GM23338 (cell line): ENCODE results near the gene LMNA. TPM values are rescaled to one million over a fixed set of nuclear protein-coding genes. Genes with fewer than 3 reads are reported as not detected.
A peak's percentile ranks its signal among the peaks of the same experiment; 100 is the strongest.

Experiments
- ATAC-seq: fragments of 200-7000 bp; cut with Tn5 transposase; 3 replicates; pipeline ENCODE4 v1.9.1; 2020
- DNase-seq: peaks from one replicate; pipeline ENCODE4 v3.0.0-alpha.2; 2015; ENCODE audit warnings: low spot score
- H2AFZ ChIP-seq: fragments of 200-600 bp; sonication (generic); 2 replicates; pipeline ENCODE4 v1.8.0; 2016; ENCODE audit warnings: antibody characterized with exemption, mild to moderate bottlenecking, moderate library complexity
- H3F3A ChIP-seq: fragments of 200-600 bp; sonication (generic); replicated peaks from 2 replicates; pipeline ENCODE4 v1.8.0; 2017; ENCODE audit warnings: antibody characterized with exemption, mixed run types, low read depth
- H3K27ac ChIP-seq: fragments of 200-600 bp; sonication (generic); 2 replicates; pipeline ENCODE4 v1.6.1; 2016; ENCODE audit warnings: low read depth
- H3K27me3 ChIP-seq: fragments of 200-600 bp; sonication (generic); 2 replicates; pipeline ENCODE4 v1.8.0; 2016; ENCODE audit warnings: mild to moderate bottlenecking, mixed run types, moderate library complexity; ENCODE audit not compliant: insufficient read depth
- H3K36me3 ChIP-seq: fragments of 200-600 bp; sonication (generic); 2 replicates; pipeline ENCODE4 v1.8.0; 2016; ENCODE audit warnings: mild to moderate bottlenecking; ENCODE audit not compliant: insufficient read depth
- H3K4me1 ChIP-seq: fragments of 200-600 bp; sonication (generic); 2 replicates; pipeline ENCODE4 v1.8.0; 2016; ENCODE audit warnings: mild to moderate bottlenecking, moderate library complexity; ENCODE audit not compliant: insufficient read depth
- H3K4me2 ChIP-seq: fragments of 200-600 bp; sonication (generic); 2 replicates; pipeline ENCODE4 v1.7.1; 2017; ENCODE audit warnings: mixed run types
- H3K4me3 ChIP-seq: fragments of 200-600 bp; sonication (generic); 2 replicates; pipeline ENCODE4 v1.6.1; 2016; ENCODE audit warnings: mixed run types
- H3K79me2 ChIP-seq: fragments of 200-600 bp; sonication (generic); replicated peaks from 2 replicates; pipeline ENCODE4 v1.8.0; 2017; ENCODE audit warnings: mild to moderate bottlenecking; ENCODE audit not compliant: insufficient read depth
- H3K9me2 ChIP-seq: fragments of 200-600 bp; sonication (generic); 2 replicates; pipeline ENCODE4 v1.8.0; 2017; ENCODE audit not compliant: insufficient read depth
- H4K20me1 ChIP-seq: fragments of 200-600 bp; sonication (generic); replicated peaks from 2 replicates; pipeline ENCODE4 v1.8.0; 2017; ENCODE audit warnings: mild to moderate bottlenecking; ENCODE audit not compliant: insufficient read depth
- H3K27ac Mint-ChIP-seq: 2 replicates; pipeline ENCODE4 v1.8.0; 2020; ENCODE audit warnings: inconsistent platforms, mild to moderate bottlenecking, moderate library complexity, mixed read lengths
- H3K27me3 Mint-ChIP-seq: 3 replicates; pipeline ENCODE4 v1.8.0; 2022; ENCODE audit warnings: low read depth, mild to moderate bottlenecking, moderate library complexity, mixed read lengths, inconsistent platforms; ENCODE audit not compliant: insufficient read depth, poor library complexity
- H3K36me3 Mint-ChIP-seq: 3 replicates; pipeline ENCODE4 v1.8.0; 2021; ENCODE audit warnings: low read depth, mild to moderate bottlenecking, inconsistent platforms, moderate library complexity, mixed read lengths
- H3K4me1 Mint-ChIP-seq: 3 replicates; pipeline ENCODE4 v1.8.0; 2020; ENCODE audit warnings: mild to moderate bottlenecking, inconsistent platforms, mixed read lengths
- H3K4me3 Mint-ChIP-seq: 3 replicates; pipeline ENCODE4 v1.8.0; 2021; ENCODE audit warnings: moderate library complexity, mild to moderate bottlenecking, inconsistent platforms, mixed read lengths
- H3K9me3 Mint-ChIP-seq: 3 replicates; pipeline ENCODE4 v1.8.0; 2020; ENCODE audit warnings: moderate library complexity, mild to moderate bottlenecking, inconsistent platforms, mixed read lengths
- CREB1 ChIP-seq: fragments of 250-450 bp; sonication (Bioruptor Pico); IDR thresholded peaks from 2 replicates; pipeline ENCODE4 v1.5.0; 2020; ENCODE audit warnings: low read depth, mild to moderate bottlenecking, moderate library complexity
- ETS1 ChIP-seq: IDR thresholded peaks from 2 replicates; pipeline ENCODE4 v1.6.1; 2016; ENCODE audit warnings: antibody characterized with exemption
- EZH2 ChIP-seq: fragments of 200-600 bp; sonication (generic); IDR thresholded peaks from one replicate; pipeline ENCODE4 v1.8.0; 2017; ENCODE audit warnings: antibody characterized with exemption, mild to moderate bottlenecking, low read depth; ENCODE audit not compliant: unreplicated experiment
- EZH2phosphoT487 ChIP-seq: fragments of 200-600 bp; sonication (generic); IDR thresholded peaks from one replicate; pipeline ENCODE4 v1.8.1; 2018; ENCODE audit warnings: antibody characterized with exemption; ENCODE audit not compliant: unreplicated experiment
- JUNB ChIP-seq: IDR thresholded peaks from one replicate; pipeline ENCODE4 v1.6.1; 2016; ENCODE audit warnings: antibody characterized with exemption; ENCODE audit not compliant: unreplicated experiment
- NANOG ChIP-seq: IDR thresholded peaks from 2 replicates; pipeline ENCODE4 v1.6.1; 2016; ENCODE audit warnings: antibody characterized with exemption, borderline replicate concordance
- POLR2AphosphoS5 ChIP-seq: IDR thresholded peaks from 2 replicates; pipeline ENCODE4 v1.6.1; 2016; ENCODE audit warnings: antibody characterized with exemption, low read depth
- REST ChIP-seq: IDR thresholded peaks from one replicate; pipeline ENCODE4 v1.6.1; 2018; ENCODE audit warnings: antibody characterized with exemption; ENCODE audit not compliant: unreplicated experiment
- STAT1 ChIP-seq: IDR thresholded peaks from one replicate; pipeline ENCODE4 v1.6.1; 2016; ENCODE audit warnings: antibody characterized with exemption; ENCODE audit not compliant: unreplicated experiment
- ZNF331 ChIP-seq: fragments of 250-450 bp; sonication (Bioruptor Pico); IDR thresholded peaks from 2 replicates; pipeline ENCODE4 v1.5.0; 2020; ENCODE audit warnings: low read depth, mild to moderate bottlenecking, moderate library complexity
- ZNF462 ChIP-seq: fragments of 250-450 bp; sonication (Bioruptor Pico); IDR thresholded peaks from 2 replicates; pipeline ENCODE4 v1.5.0; 2020; ENCODE audit warnings: mild to moderate bottlenecking, moderate library complexity
- polyA plus RNA-seq: library from polyadenylated mRNA; unstranded; fragments of >200 nt; fragmentation: Nextera tagmentation; extraction: Ambion mirVana; gene quantifications from 2 replicates; pipeline ENCODE4 v1.2.1, GENCODE V29; 2016
- total RNA-seq: library from RNA; depleted of rRNA; stranded (reverse); fragments of >200 nt; shearing (Covaris generic); gene quantifications from 2 replicates; pipeline ENCODE4 v1.2.3, GENCODE V29; 2014

The LMNA gene
- total and polyA plus RNA-seq, 2 experiments from 2014 or later, result 35.5 to 56.3 TPM

- peaks cover 23% of the 10 kb centered on the region for H3K36me3 Mint-ChIP-seq
- ATAC-seq (peak; percentile 73), DNase-seq (peak; percentile 98)
- peak within 1 kb of the TSS; percentile 95 for H3K27ac ChIP-seq
- H3K9me3 Mint-ChIP-seq, result peaks cover 3% of the 10 kb centered on the region; the same call in 1 of the 3 replicates
- H2AFZ ChIP-seq, result peak within 1 kb of the TSS; percentile 76; the same call in 1 of the 2 replicates
- H3K27me3 ChIP-seq, result no peaks in the 10 kb centered on the region
- peaks cover 60% of the 10 kb centered on the region for H3K4me1 Mint-ChIP-seq
- peak within 1 kb of the TSS; percentile 96 for H3K27ac Mint-ChIP-seq
- no peak for TF ChIP-seq EZH2
- no peak for TF ChIP-seq ZNF331 (CRISPR knock-in tag)
- TF ChIP-seq ZNF462 (CRISPR knock-in tag), result no peak
- peak; percentile 62 for TF ChIP-seq ETS1
- peak; percentile 97 for TF ChIP-seq JUNB
- no peak for TF ChIP-seq EZH2phosphoT487
- no peak for TF ChIP-seq STAT1
- peak; percentile 72 for TF ChIP-seq CREB1 (CRISPR knock-in tag)
- peak; percentile 46 for TF ChIP-seq POLR2AphosphoS5
- TF ChIP-seq NANOG, result no peak
- no peak for TF ChIP-seq REST
- peak within 1 kb of the TSS; percentile 99 for H3K4me3 ChIP-seq
- peaks cover 50% of the 10 kb centered on the region for H3K79me2 ChIP-seq
- peaks cover 56% of the 10 kb centered on the region for H3K4me1 ChIP-seq
- H3F3A ChIP-seq, result peaks cover 41% of the 10 kb centered on the region
- no peaks in the 10 kb centered on the region for H3K9me2 ChIP-seq
- peak within 1 kb of the TSS; percentile 96 for H3K4me3 Mint-ChIP-seq
- H3K36me3 ChIP-seq, result no peaks in the 10 kb centered on the region; the same call in 1 of the 2 replicates
- H4K20me1 ChIP-seq, result peaks cover 32% of the 10 kb centered on the region
- H3K27me3 Mint-ChIP-seq, result peaks cover 22% of the 10 kb centered on the region
- H3K4me2 ChIP-seq, result peak within 1 kb of the TSS; percentile 99
These were observed 32.0 kb upstream of the LMNA start, which contains the start of gene MEX3A for GRCh38 chr1:156082309-156083091. MEX3A (minus strand) TSS chr1:156082465; CDS start chr1:156081998, 467 bp downstream.
